HepG2 (cell line): ENCODE results near the gene SLC35F4. TPM values are rescaled to one million over a fixed set of nuclear protein-coding genes. Genes with fewer than 3 reads are reported as not detected.

ENCODE experiments used
- ATAC-seq: fragments of 200-7000 bp; cut with Tn5 transposase; 3 replicates; pipeline ENCODE4 v1.9.1; 2020; ENCODE audit warnings: mild to moderate bottlenecking, moderate library complexity
- BruUV-seq: library from RNA; stranded (reverse); fragments of 400-500 nt; replicated peaks from 2 replicates; lab custom pipeline; 2021; lab: Mats Ljungman, UMichigan
- CTCF ChIA-PET: fragments of 300-600 bp; formaldehyde crosslinking; extraction: SDS; loops from one replicate; lab custom pipeline; 2021; ENCODE audit warnings: low total read pairs, inconsistent platforms, low intra/inter-chr PET ratio; lab: Yijun Ruan, JAX
- POLR2A ChIA-PET: fragments of 350-600 bp; sonication (Branson Sonifier 250); formaldehyde crosslinking; loops from one replicate; lab custom pipeline; 2020; ENCODE audit warnings: antibody characterized with exemption, inconsistent platforms; lab: Yijun Ruan, JAX
- DNase-seq: peaks from one replicate; pipeline ENCODE4 v3.0.0-alpha.2; 2015; ENCODE audit warnings: low spot score
- FAIRE-seq: peaks from 3 replicates; lab custom pipeline; 2011; peaks lifted over from hg19 to GRCh38; lab: Jason Lieb, UNC
- H2AFZ ChIP-seq: one replicate; pipeline ENCODE4 v1.6.1; 2011; ENCODE audit warnings: low read length, inconsistent platforms
- H3K27ac ChIP-seq: fragments of 300-600 bp; 3 replicates; pipeline ENCODE4 v1.8.0; 2011; ENCODE audit warnings: mixed run types, mild to moderate bottlenecking, mixed read lengths, low read length, inconsistent platforms; ENCODE audit not compliant: insufficient read depth; ENCODE audit errors: extremely low read length
- H3K27me3 ChIP-seq, 2 experiments: fragments of 200-600 bp in 1 of 2; 2 replicates in 1 of 2; 3 replicates in 1 of 2; pipeline versions ENCODE4 v1.6.0 to v1.8.0; 2011; ENCODE audit warnings: low read length in 2 of 2, mild to moderate bottlenecking in 2 of 2, moderate library complexity in 2 of 2, inconsistent platforms in 1 of 2; ENCODE audit not compliant: insufficient read depth in 2 of 2, control insufficient read depth in 1 of 2
- H3K36me3 ChIP-seq, 2 experiments: fragments of 200-600 bp in 1 of 2; replicated peaks in 1 of 2; 2 replicates in 1 of 2; 3 replicates in 1 of 2; pipeline versions ENCODE4 v1.5.1 to v1.8.0; 2011; ENCODE audit warnings: low read length in 2 of 2, inconsistent platforms in 1 of 2; ENCODE audit not compliant: insufficient read depth in 2 of 2, control insufficient read depth in 1 of 2
- H3K4me1 ChIP-seq: 2 replicates; pipeline ENCODE4 v1.5.1; 2012; ENCODE audit warnings: low read length, inconsistent platforms; ENCODE audit not compliant: insufficient read depth
- H3K4me2 ChIP-seq: 2 replicates; pipeline ENCODE4 v1.6.0; 2011; ENCODE audit warnings: low read depth, low read length, inconsistent platforms
- H3K4me3 ChIP-seq, 3 experiments: fragments of 200-600 bp in 1 of 3; sonication (generic), shearing (Covaris generic) in 1 of 3; replicated peaks in 1 of 3; 2 replicates each; pipeline ENCODE4 v1.5.1; 2011 to 2016; ENCODE audit warnings: low read length in 3 of 3, inconsistent platforms in 2 of 3, low read depth in 2 of 3, mild to moderate bottlenecking in 2 of 3, control low read depth in 1 of 3, mixed read lengths in 1 of 3; ENCODE audit not compliant: insufficient read depth in 1 of 3
- H3K79me2 ChIP-seq: one replicate; pipeline ENCODE4 v1.6.1; 2011; ENCODE audit warnings: low read length, inconsistent platforms; ENCODE audit not compliant: insufficient read depth
- H3K9ac ChIP-seq: 2 replicates; pipeline ENCODE4 v1.6.0; 2011; ENCODE audit warnings: mild to moderate bottlenecking, low read depth, low read length, inconsistent platforms; ENCODE audit not compliant: insufficient read depth
- H3K9me3 ChIP-seq: 2 replicates; pipeline ENCODE4 v1.5.1; 2012; ENCODE audit warnings: mild to moderate bottlenecking, low read length
- H4K20me1 ChIP-seq: 2 replicates; pipeline ENCODE4 v1.6.0; 2011; ENCODE audit warnings: inconsistent platforms, mild to moderate bottlenecking, low read length, moderate library complexity; ENCODE audit not compliant: insufficient read depth
- CBX5 ChIP-seq: sonication (generic); formaldehyde crosslinking; IDR thresholded peaks from 2 replicates; pipeline ENCODE4 v1.4.0; 2020; ENCODE audit warnings: missing genetic modification reagents, borderline replicate concordance
- CENPX ChIP-seq: sonication (generic); formaldehyde crosslinking; IDR thresholded peaks from 2 replicates; pipeline ENCODE4 v1.9.0; 2021; ENCODE audit warnings: mild to moderate bottlenecking, missing genetic modification reagents, moderate library complexity
- GATA4 ChIP-seq: sonication (generic); IDR thresholded peaks from 2 replicates; pipeline ENCODE4 v1.6.1; 2016; ENCODE audit warnings: antibody characterized with exemption, low read depth, borderline replicate concordance
- MAFF ChIP-seq: IDR thresholded peaks from 2 replicates; pipeline ENCODE4 v1.6.1; 2011; ENCODE audit warnings: low read depth, low read length, improper control_type of control experiment
- MAFK ChIP-seq, 2 experiments: IDR thresholded peaks in 1 of 2; conservative IDR thresholded peaks in 1 of 2; 2 replicates each; pipeline ENCODE4 v1.6.1; 2011; ENCODE audit warnings: improper control_type of control experiment in 2 of 2, low read length in 2 of 2
- MED13 ChIP-seq: sonication (generic); formaldehyde crosslinking; IDR thresholded peaks from 2 replicates; pipeline ENCODE4 v1.5.0; 2020; ENCODE audit warnings: missing genetic modification reagents
- MXI1 ChIP-seq: IDR thresholded peaks from 3 replicates; pipeline ENCODE4 v1.6.1; 2012; ENCODE audit warnings: low read depth, low read length, inconsistent platforms, borderline replicate concordance
- NBN ChIP-seq: fragments of 450-650 bp; conservative IDR thresholded peaks from 2 replicates; pipeline ENCODE4 v1.6.1; 2017
- SMAD9 ChIP-seq: sonication (generic); formaldehyde crosslinking; IDR thresholded peaks from 2 replicates; pipeline ENCODE4 v1.5.1; 2020; ENCODE audit warnings: mild to moderate bottlenecking, missing genetic modification reagents
- SP2 ChIP-seq: sonication (generic); formaldehyde crosslinking; IDR thresholded peaks from 2 replicates; pipeline ENCODE4 v1.5.1; 2020; ENCODE audit warnings: mild to moderate bottlenecking, missing genetic modification reagents
- TOPORS ChIP-seq: sonication (generic); formaldehyde crosslinking; IDR thresholded peaks from 2 replicates; pipeline ENCODE4 v1.8.0; 2023; ENCODE audit warnings: mild to moderate bottlenecking, missing genetic modification reagents
- ZNF143 ChIP-seq: sonication (generic); formaldehyde crosslinking; IDR thresholded peaks from 2 replicates; pipeline ENCODE4 v1.4.0; 2020; ENCODE audit warnings: missing genetic modification reagents
- ZNF326 ChIP-seq: sonication (generic); formaldehyde crosslinking; IDR thresholded peaks from 2 replicates; pipeline ENCODE4 v1.4.0; 2020; ENCODE audit warnings: missing genetic modification reagents, borderline replicate concordance
- ZNF337 ChIP-seq: sonication (generic); formaldehyde crosslinking; IDR thresholded peaks from 2 replicates; pipeline ENCODE4 v1.5.1; 2020; ENCODE audit warnings: missing genetic modification reagents, low read depth, mild to moderate bottlenecking, borderline replicate concordance
- ZNF790 ChIP-seq: sonication (generic); formaldehyde crosslinking; IDR thresholded peaks from 2 replicates; pipeline ENCODE4 v1.8.0; 2022; ENCODE audit warnings: missing genetic modification reagents, mild to moderate bottlenecking, borderline replicate concordance
- ZNF841 ChIP-seq: sonication (generic); formaldehyde crosslinking; IDR thresholded peaks from 2 replicates; pipeline ENCODE4 v1.8.1; 2023; ENCODE audit warnings: missing genetic modification reagents, borderline replicate concordance
- WGBS: methylation state at CpG from one replicate; pipeline ENCODE4 v1.1.6; 2017; ENCODE audit warnings: low lambda C conversion rate; 5-methylcytosine and 5-hydroxymethylcytosine counted together
- in situ Hi-C: cut with HindIII; loops from 2 replicates; pipeline ENCODE4 v1.10.0; 2017; ENCODE audit warnings: low pct_unique_long_range_greater_than_20kb; ENCODE audit not compliant: extremely low pct_ligation_motif_present
- intact Hi-C: fragments of 100-400 bp; cut with micrococcal nuclease; formaldehyde crosslinking; loops from one replicate; pipeline ENCODE4 v1.10.0; 2022; ENCODE audit not compliant: unreplicated experiment
- polyA plus RNA-seq, 8 experiments: library from polyadenylated mRNA; depleted of rRNA in 3 of 8; stranded (reverse) in 7 of 8; unstranded in 1 of 8; fragments of >200 nt; fragmentation: Illumina TruSeq in 4 of 8; extraction: Trizol in 4 of 8; gene quantifications; 2 replicates each; pipeline versions ENCODE4 v1.2.1 to v1.2.3, GENCODE V29; 2011 to 2016; ENCODE audit warnings: low read depth in 4 of 8, missing spikeins in 1 of 8, mixed read lengths in 1 of 8; ENCODE audit not compliant: insufficient read depth in 1 of 8
- total RNA-seq, 5 experiments: library from RNA; depleted of rRNA; stranded (reverse); fragments of >200 nt; fragmentation: Illumina TruSeq; extraction: Trizol; gene quantifications; 2 replicates each; pipeline ENCODE4 v1.2.3, GENCODE V29; 2016; ENCODE audit warnings: low read depth in 1 of 5
- TF ChIP-seq, protein P1 (sequence below): conservative IDR thresholded peaks from 2 replicates; pipeline ENCODE4 v1.6.1; 2018; ENCODE audit warnings: missing genetic modification reagents
- TF ChIP-seq, protein P2 (sequence below): sonication (generic); formaldehyde crosslinking; IDR thresholded peaks from 2 replicates; pipeline ENCODE4 v1.5.0; 2020; ENCODE audit warnings: mild to moderate bottlenecking, low read depth, missing genetic modification reagents, borderline replicate concordance
- TF ChIP-seq, protein P3 (sequence below): sonication (generic); formaldehyde crosslinking; IDR thresholded peaks from 2 replicates; pipeline ENCODE4 v1.5.0; 2020; ENCODE audit warnings: mild to moderate bottlenecking, missing genetic modification reagents, borderline replicate concordance

The SLC35F4 gene
- total and polyA plus RNA-seq, 2 of the 13 experiments (the other 11 are each of a cell fraction or from before 2014, with no cell fraction given): not detected

DNA sequence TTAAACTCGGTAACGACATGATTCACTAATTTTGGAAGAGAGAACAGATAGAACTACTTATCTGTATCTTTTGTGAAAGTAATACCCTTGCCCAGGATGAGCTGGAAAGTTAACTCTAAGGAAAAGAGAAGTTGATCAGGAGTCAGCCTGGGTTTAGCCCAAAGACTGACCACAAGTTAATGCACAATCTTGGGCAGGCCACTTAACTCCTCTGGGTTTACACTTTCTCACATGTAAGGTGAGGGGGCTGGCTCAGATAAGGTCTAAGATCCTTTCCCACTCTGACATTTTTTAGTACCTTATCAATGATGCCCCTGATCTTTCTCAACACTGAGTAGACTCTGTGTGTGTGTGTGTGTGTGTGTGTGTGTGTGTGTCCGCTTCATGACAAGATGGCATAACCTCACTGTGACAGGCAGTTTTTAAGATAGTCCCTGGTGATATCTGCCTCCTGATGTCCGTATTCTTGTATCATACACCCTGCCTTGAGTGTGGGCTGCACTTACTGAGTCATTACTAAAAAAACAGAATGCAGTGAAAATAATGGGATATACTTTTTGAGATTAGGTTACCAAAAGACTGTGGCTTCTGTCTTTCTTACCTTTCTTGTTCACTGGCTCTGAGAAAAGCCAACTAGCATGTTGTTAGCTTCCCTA is 316.0 kb downstream of the SLC35F4 start (continued):
- TF ChIP-seq, protein P1, sequence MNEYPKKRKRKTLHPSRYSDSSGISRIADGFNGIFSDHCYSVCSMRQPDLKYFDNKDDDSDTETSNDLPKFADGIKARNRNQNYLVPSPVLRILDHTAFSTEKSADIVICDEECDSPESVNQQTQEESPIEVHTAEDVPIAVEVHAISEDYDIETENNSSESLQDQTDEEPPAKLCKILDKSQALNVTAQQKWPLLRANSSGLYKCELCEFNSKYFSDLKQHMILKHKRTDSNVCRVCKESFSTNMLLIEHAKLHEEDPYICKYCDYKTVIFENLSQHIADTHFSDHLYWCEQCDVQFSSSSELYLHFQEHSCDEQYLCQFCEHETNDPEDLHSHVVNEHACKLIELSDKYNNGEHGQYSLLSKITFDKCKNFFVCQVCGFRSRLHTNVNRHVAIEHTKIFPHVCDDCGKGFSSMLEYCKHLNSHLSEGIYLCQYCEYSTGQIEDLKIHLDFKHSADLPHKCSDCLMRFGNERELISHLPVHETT (CRISPR knock-in tag): no peak
- TF ChIP-seq CBX5 (CRISPR knock-in tag) (no peak), NBN (no peak), MED13 (no peak), ZNF337 (CRISPR knock-in tag) (no peak), SMAD9 (CRISPR knock-in tag) (no peak), TOPORS (CRISPR knock-in tag) (no peak), ZNF143 (CRISPR knock-in tag) (no peak), ZNF790 (CRISPR knock-in tag) (no peak)

DNA sequence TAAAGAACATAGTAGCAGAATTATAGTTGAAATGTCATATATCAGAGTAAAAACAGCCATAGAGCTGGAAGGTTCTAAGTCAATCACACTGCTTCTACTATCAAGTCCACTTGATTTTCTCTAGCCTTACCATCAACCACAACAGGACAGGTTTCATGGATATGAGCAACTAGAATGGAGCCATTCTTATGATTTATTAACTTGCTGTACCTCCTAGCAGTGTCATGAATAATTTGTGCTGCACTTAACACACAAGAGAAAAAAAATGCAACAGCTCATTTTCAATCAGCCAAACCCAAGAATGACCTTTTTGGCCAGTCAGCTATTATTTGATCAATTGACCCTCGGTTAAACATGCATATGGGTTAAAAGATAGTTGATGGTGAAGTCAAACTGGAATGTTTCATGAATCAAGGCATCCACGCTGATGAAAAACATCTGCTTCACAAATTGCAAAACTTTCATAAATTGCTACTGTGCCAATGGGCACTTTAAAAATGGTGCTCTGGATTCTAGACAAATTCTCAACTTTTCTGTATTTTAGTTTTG is 316.8 kb downstream of the SLC35F4 start:
- H3K9ac ChIP-seq: no peak overlapping the region
- H2AFZ ChIP-seq: no peak overlapping the region
- no peaks in the 10 kb centered on the region for H3K79me2 ChIP-seq
- no peak overlapping the region for H3K4me3 ChIP-seq
- CTCF ChIA-PET: no interaction called here
- no peaks in the 10 kb centered on the region for H3K27me3 ChIP-seq
- no peak overlapping the region for H3K27ac ChIP-seq
- intact Hi-C loops: no loop called here
- DNase-seq (no peak), ATAC-seq (no peak), FAIRE-seq (no peak)
- POLR2A ChIA-PET: no interaction called here
- H3K4me1 ChIP-seq: no peaks in the 10 kb centered on the region
- H4K20me1 ChIP-seq: no peaks in the 10 kb centered on the region
- BruUV-seq: no TSS peak
- H3K9me3 ChIP-seq: peaks cover 4% of the 10 kb centered on the region; the same call in 1 of the 2 replicates
- H3K4me2 ChIP-seq: no peak overlapping the region
- in situ Hi-C loops: no loop called here
- TF ChIP-seq ZNF326 (CRISPR knock-in tag) (no peak), ZNF841 (CRISPR knock-in tag) (no peak), MAFF (peak; percentile 60), SP2 (CRISPR knock-in tag) (no peak), CENPX (CRISPR knock-in tag) (no peak), MAFK (conservative IDR thresholded peaks at IDR 0.05 in 1 of 2, IDR thresholded peaks at IDR 0.05 in 1 of 2; ENCODE audit: low read length in 2 of 2) (peak; percentile 66 to 67), GATA4 (no peak), MXI1 (no peak)
- TF ChIP-seq, protein P2, sequence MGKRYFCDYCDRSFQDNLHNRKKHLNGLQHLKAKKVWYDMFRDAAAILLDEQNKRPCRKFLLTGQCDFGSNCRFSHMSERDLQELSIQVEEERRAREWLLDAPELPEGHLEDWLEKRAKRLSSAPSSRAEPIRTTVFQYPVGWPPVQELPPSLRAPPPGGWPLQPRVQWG (CRISPR knock-in tag): no peak
- TF ChIP-seq, protein P3, sequence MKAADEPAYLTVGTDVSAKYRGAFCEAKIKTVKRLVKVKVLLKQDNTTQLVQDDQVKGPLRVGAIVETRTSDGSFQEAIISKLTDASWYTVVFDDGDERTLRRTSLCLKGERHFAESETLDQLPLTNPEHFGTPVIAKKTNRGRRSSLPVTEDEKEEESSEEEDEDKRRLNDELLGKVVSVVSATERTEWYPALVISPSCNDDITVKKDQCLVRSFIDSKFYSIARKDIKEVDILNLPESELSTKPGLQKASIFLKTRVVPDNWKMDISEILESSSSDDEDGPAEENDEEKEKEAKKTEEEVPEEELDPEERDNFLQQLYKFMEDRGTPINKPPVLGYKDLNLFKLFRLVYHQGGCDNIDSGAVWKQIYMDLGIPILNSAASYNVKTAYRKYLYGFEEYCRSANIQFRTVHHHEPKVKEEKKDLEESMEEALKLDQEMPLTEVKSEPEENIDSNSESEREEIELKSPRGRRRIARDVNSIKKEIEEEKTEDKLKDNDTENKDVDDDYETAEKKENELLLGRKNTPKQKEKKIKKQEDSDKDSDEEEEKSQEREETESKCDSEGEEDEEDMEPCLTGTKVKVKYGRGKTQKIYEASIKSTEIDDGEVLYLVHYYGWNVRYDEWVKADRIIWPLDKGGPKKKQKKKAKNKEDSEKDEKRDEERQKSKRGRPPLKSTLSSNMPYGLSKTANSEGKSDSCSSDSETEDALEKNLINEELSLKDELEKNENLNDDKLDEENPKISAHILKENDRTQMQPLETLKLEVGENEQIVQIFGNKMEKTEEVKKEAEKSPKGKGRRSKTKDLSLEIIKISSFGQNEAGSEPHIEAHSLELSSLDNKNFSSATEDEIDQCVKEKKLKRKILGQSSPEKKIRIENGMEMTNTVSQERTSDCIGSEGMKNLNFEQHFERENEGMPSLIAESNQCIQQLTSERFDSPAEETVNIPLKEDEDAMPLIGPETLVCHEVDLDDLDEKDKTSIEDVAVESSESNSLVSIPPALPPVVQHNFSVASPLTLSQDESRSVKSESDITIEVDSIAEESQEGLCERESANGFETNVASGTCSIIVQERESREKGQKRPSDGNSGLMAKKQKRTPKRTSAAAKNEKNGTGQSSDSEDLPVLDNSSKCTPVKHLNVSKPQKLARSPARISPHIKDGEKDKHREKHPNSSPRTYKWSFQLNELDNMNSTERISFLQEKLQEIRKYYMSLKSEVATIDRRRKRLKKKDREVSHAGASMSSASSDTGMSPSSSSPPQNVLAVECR: no peak
- WGBS: 0% methylated on average over 2 of the region's 2 CpGs
- no peaks in the 10 kb centered on the region for H3K36me3 ChIP-seq
